ENCODE measurements around the gene PFKL.
"Not testable (repeated sequence)": the region's sequence is repeated elsewhere in the genome, so short reads cannot be mapped to it uniquely, and the experiment has no call there.

PFKL gene

GRCh38 chr21:44329086-44329889 is 29.4 kb downstream of the PFKL start:
- DNase-seq (ENCODE audit: low spot score) = no peak

- DNase-seq (ENCODE audit: low spot score) = no peak
These were observed 30.3 kb downstream of the PFKL start for GRCh38 chr21:44329971-44330681.

GRCh38 chr21:44330698-44331097 is 30.8 kb downstream of the PFKL start:
- DNase-seq (ENCODE audit: low spot score) = no peak

- DNase-seq (ENCODE audit: low spot score) = no peak
These were observed 31.4 kb downstream of the PFKL start for GRCh38 chr21:44331209-44331608.

- DNase-seq (ENCODE audit: low spot score) = peak; percentile 76
These were observed 31.9 kb downstream of the PFKL start for GRCh38 chr21:44331650-44332307.

- DNase-seq (ENCODE audit: low spot score) = no peak
These were observed 32.5 kb downstream of the PFKL start for GRCh38 chr21:44332383-44332782.

GRCh38 chr21:44332965-44333364 is 33.1 kb downstream of the PFKL start:
- no peak for DNase-seq (ENCODE audit: low spot score)

GRCh38 chr21:44333509-44334328 is 33.9 kb downstream of the PFKL start:
- no peak for DNase-seq (ENCODE audit: low spot score)

- DNase-seq (ENCODE audit: low spot score) = no peak
These were observed 34.6 kb downstream of the PFKL start for GRCh38 chr21:44334329-44335030.

GRCh38 chr21:44335266-44336059 is 35.6 kb downstream of the PFKL start:
- DNase-seq (ENCODE audit: low spot score) = no peak

GRCh38 chr21:44337449-44337848 is 37.6 kb downstream of the PFKL start:
- no peak for DNase-seq (ENCODE audit: low spot score)

- DNase-seq (ENCODE audit: low spot score) = peak; percentile 82
These were observed 38.4 kb downstream of the PFKL start for GRCh38 chr21:44337941-44338895.

- DNase-seq (ENCODE audit: low spot score) = peak; percentile 99
These were observed 39.4 kb downstream of the PFKL start, which contains the start of gene CFAP410 for GRCh38 chr21:44338971-44339910. TSS of gene CFAP410 (minus strand) at chr21:44339390. CDS start at chr21:44339194, 196 bp downstream.

GRCh38 chr21:44341726-44342458 is 42.0 kb downstream of the PFKL start:
- not testable (repeated sequence) for DNase-seq (ENCODE audit: low spot score)

GRCh38 chr21:44342981-44343380 is 43.1 kb downstream of the PFKL start:
- not testable (repeated sequence) for DNase-seq (ENCODE audit: low spot score)

GRCh38 chr21:44344541-44345183 is 44.8 kb downstream of the PFKL start:
- no peak for DNase-seq (ENCODE audit: low spot score)

- DNase-seq (ENCODE audit: low spot score) = no peak
These were observed 45.6 kb downstream of the PFKL start for GRCh38 chr21:44345495-44345894.
